BJ (cell line): ENCODE data around the gene SAP30. TPM values are rescaled to one million over a fixed set of nuclear protein-coding genes. Genes with fewer than 3 reads are reported as not detected.

ENCODE experiments used
- CTCF ChIA-PET: fragments of 350-600 bp; formaldehyde crosslinking; extraction: SDS; loops from one replicate; lab custom pipeline; 2021; ENCODE audit warnings: antibody characterized with exemption, inconsistent platforms; lab: Yijun Ruan, JAX
- POLR2A ChIA-PET: fragments of 300-600 bp; sonication (Branson Sonifier 250); formaldehyde crosslinking; extraction: SDS; loops from one replicate; lab custom pipeline; 2021; ENCODE audit warnings: antibody characterized with exemption; lab: Charles Lee
- DNase-seq: peaks from one replicate; pipeline ENCODE4 v3.0.0-alpha.2; 2011; ENCODE audit warnings: low read depth
- H3K27me3 ChIP-seq: 2 replicates; pipeline ENCODE4 v1.6.0; 2011; ENCODE audit warnings: low read length; ENCODE audit not compliant: control insufficient read depth, insufficient read depth
- H3K36me3 ChIP-seq: 2 replicates; pipeline ENCODE4 v1.5.1; 2011; ENCODE audit warnings: low read length; ENCODE audit not compliant: control insufficient read depth, insufficient read depth
- H3K4me3 ChIP-seq: 2 replicates; pipeline ENCODE4 v1.5.1; 2011; ENCODE audit warnings: low read depth, mild to moderate bottlenecking, control low read depth, low read length
- CTCF ChIP-seq: IDR thresholded peaks from 2 replicates; pipeline ENCODE4 v1.5.1; 2011; ENCODE audit warnings: low read depth, mild to moderate bottlenecking, control low read depth, inconsistent platforms, low read length, moderate library complexity; ENCODE audit not compliant: insufficient read depth
- polyA plus RNA-seq: library from polyadenylated mRNA; depleted of rRNA; stranded (reverse); fragments of >200 nt; gene quantifications from 2 replicates; pipeline ENCODE4 v1.2.3, GENCODE V29; 2011

The SAP30 gene
- polyA plus RNA-seq, 1 experiment: 3.7 TPM

DNA sequence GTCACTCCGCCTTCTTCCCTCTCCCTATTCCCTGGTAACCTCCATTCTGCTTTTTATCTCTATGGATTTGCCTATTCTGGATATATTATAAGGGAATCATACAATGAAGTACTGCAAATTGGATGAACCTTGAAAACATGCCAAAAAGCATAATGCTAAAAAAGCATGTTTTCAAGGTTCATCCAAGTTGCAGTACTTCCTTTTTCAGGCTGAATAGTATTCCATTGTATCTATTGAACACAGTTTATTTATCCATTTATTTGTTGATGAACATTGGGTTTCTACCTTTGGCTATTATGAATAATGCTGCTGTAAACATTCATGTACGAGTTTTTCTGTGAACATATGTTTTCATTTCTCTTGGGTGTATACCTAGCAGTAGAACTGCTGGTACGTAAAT lies 9.2 kb downstream of the SAP30 start:
- H3K4me3 ChIP-seq: no peak overlapping the region
- ChIA-PET POLR2A (no interaction called here), CTCF (interaction anchor here (0.8 kb wide), 1 partner anchor 126 kb away, joined by 3 read pairs; no protein-coding TSS in a partner anchor)
- H3K36me3 ChIP-seq: no peaks in the 10 kb centered on the region
- H3K27me3 ChIP-seq: no peaks in the 10 kb centered on the region
- TF ChIP-seq CTCF: no peak
- DNase-seq: no peak

GRCh38 chr4:173380987-173381386 lies 10.2 kb downstream of the SAP30 start:
- no peak overlapping the region for H3K4me3 ChIP-seq
- ChIA-PET CTCF (no interaction called here), POLR2A (no interaction called here)

DNA sequence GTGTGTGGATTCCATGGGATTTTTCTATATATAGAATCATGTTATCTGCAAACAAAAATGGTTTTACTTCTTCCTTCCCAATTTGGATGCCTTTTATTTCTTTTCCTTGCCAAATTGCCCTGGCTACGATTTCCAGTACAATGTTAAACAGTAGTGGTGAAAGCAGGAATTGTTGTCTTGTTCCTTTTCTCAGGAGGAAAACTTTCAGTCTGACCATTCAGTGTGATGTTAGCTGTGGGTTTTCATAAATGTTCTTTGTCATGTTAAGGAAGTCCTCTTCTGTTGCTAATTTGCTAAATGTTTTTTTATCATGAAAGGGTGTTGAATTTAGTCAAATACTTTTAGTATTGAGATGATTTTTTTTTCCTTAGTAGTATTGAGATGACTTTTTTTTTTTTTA lies 10.9 kb downstream of the SAP30 start:
- CTCF ChIA-PET: no interaction called here
- TF ChIP-seq CTCF: no peak
- Histone ChIP-seq H3K4me3 (no peak overlapping the region), H3K36me3 (no peaks in the 10 kb centered on the region), H3K27me3 (no peaks in the 10 kb centered on the region)
- POLR2A ChIA-PET: no interaction called here
- no peak for DNase-seq

More at GRCh38 chr4:173380987-173381386, 10.2 kb downstream of the SAP30 start:
- TF ChIP-seq CTCF: no peak
- no peak for DNase-seq
- no peaks in the 10 kb centered on the region for H3K27me3 ChIP-seq
- no peaks in the 10 kb centered on the region for H3K36me3 ChIP-seq

DNA sequence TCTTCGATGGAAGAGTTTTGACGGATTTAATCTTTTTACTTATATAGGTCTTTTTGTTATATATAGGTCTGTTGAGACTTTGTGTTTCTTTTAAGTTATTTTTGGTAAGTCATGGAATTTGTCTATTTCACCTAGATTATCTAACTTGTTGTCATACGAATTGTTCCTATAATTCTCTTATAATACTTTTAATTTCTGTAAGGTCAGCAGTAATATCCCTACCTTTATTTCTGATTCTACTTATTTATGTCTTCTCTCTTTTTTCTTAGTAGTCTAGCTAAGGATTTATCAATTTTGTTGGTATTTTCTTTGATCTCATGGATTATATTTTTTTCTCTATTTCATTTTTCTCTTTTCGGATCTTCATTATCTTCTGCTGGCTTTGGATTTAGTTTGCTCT lies 11.6 kb downstream of the SAP30 start:
- TF ChIP-seq CTCF: no peak
- Histone ChIP-seq H3K27me3 (no peaks in the 10 kb centered on the region), H3K36me3 (no peaks in the 10 kb centered on the region), H3K4me3 (no peak overlapping the region)
- DNase-seq: no peak
- ChIA-PET POLR2A (no interaction called here), CTCF (no interaction called here)

- Histone ChIP-seq H3K36me3 (no peaks in the 10 kb centered on the region), H3K4me3 (no peak overlapping the region), H3K27me3 (no peaks in the 10 kb centered on the region)
- TF ChIP-seq CTCF: no peak
- CTCF ChIA-PET: interaction anchor here (0.7 to 3.5 kb wide), 2 partner anchors 12 to 14 kb away, joined by 3 to 9 read pairs; partner anchors contain the start of gene SCRG1
- DNase-seq: no peak
- POLR2A ChIA-PET: no interaction called here
These were observed 16.0 kb downstream of the SAP30 start for GRCh38 chr4:173386751-173387150.
